HEK293T (cell line): Measurements from ENCODE around the gene NPAS3.

Experiments used
- CTBP1 ChIP-seq: fragments of 450-650 bp; IDR thresholded peaks from 2 replicates; pipeline ENCODE4 v1.6.1; 2016; ENCODE audit warnings: borderline replicate concordance
- FOXK2 ChIP-seq: fragments of 450-650 bp; IDR thresholded peaks from 2 replicates; pipeline ENCODE4 v1.6.1; 2016; ENCODE audit warnings: mild to moderate bottlenecking
- ZNF384 ChIP-seq: fragments of 450-650 bp; IDR thresholded peaks from 2 replicates; pipeline ENCODE4 v1.6.1; 2016

DNA sequence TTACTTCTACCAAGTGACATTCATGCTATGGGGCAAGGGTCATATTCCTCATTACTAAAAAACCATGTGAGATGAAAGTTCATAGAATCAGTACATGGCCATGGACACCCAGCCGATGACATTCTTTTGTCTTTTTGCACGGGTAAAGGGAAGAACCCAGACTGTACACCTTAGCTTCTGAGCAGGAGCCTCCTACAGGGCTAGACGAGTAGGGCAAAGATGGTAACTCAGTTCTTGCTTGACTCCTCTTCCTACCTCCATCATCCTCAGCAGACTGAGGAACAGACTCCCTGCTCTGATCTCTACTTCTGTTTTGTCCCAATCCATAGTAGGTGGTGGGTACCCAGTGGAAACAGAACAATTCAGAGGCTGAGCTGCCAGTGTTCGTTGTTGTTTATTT lies 281.3 kb downstream of the NPAS3 start:
- TF ChIP-seq CTBP1 (no peak), FOXK2 (no peak), ZNF384 (no peak)
